OCI-LY7 (cell line): ENCODE measurements around the gene ACACA. TPM values are rescaled to one million over a fixed set of nuclear protein-coding genes. Genes with fewer than 3 reads are reported as not detected.

ENCODE experiments used
- BruUV-seq: library from RNA; stranded (reverse); fragments of 400-500 nt; replicated peaks from 2 replicates; lab custom pipeline; 2021; lab: Mats Ljungman, UMichigan
- CTCF ChIA-PET: fragments of 300-600 bp; sonication (Branson Sonifier 250); formaldehyde crosslinking; loops from one replicate; lab custom pipeline; 2022; ENCODE audit warnings: antibody characterized with exemption; ENCODE audit not compliant: unreplicated experiment; lab: Charles Lee
- POLR2A ChIA-PET: fragments of 300-600 bp; sonication (Branson Sonifier 250); formaldehyde crosslinking; loops from one replicate; lab custom pipeline; 2022; ENCODE audit warnings: antibody characterized with exemption; lab: Charles Lee
- DNase-seq: peaks from one replicate; pipeline ENCODE4 v3.0.0-alpha.2; 2015; ENCODE audit warnings: low spot score
- H2AFZ ChIP-seq: fragments of 200-600 bp; sonication (generic), shearing (Covaris generic); 2 replicates; pipeline ENCODE4 v1.6.1; 2014; ENCODE audit warnings: mild to moderate bottlenecking, antibody characterized with exemption, low read length, moderate library complexity
- H3K27ac ChIP-seq: fragments of 200-600 bp; sonication (generic); 2 replicates; pipeline ENCODE4 v1.5.1; 2014; ENCODE audit warnings: mixed run types, low read depth, mild to moderate bottlenecking, moderate library complexity, low read length, inconsistent platforms; ENCODE audit not compliant: poor library complexity, severe bottlenecking
- H3K36me3 ChIP-seq: fragments of 200-600 bp; sonication (generic); 2 replicates; pipeline ENCODE4 v1.6.1; 2014; ENCODE audit warnings: mild to moderate bottlenecking, antibody characterized with exemption, low read length, moderate library complexity, mixed read lengths; ENCODE audit not compliant: insufficient read depth
- H3K4me1 ChIP-seq: fragments of 200-600 bp; sonication (generic); 2 replicates; pipeline ENCODE4 v1.5.1; 2014; ENCODE audit warnings: mild to moderate bottlenecking, low read length; ENCODE audit not compliant: insufficient read depth, poor library complexity, severe bottlenecking
- H3K4me2 ChIP-seq: fragments of 200-600 bp; sonication (generic); 2 replicates; pipeline ENCODE4 v1.6.1; 2014; ENCODE audit warnings: mild to moderate bottlenecking, low read length
- H3K4me3 ChIP-seq: fragments of 200-600 bp; sonication (generic); 2 replicates; pipeline ENCODE4 v1.5.1; 2014; ENCODE audit warnings: mild to moderate bottlenecking, low read depth, low read length; ENCODE audit not compliant: poor library complexity, severe bottlenecking
- H3K79me2 ChIP-seq: fragments of 200-600 bp; sonication (generic); 2 replicates; pipeline ENCODE4 v1.6.1; 2016; ENCODE audit warnings: low read depth, mild to moderate bottlenecking, low read length, moderate library complexity, mixed read lengths; ENCODE audit not compliant: insufficient read depth
- H3K9me2 ChIP-seq: fragments of 200-600 bp; sonication (generic); 2 replicates; pipeline ENCODE4 v1.6.1; 2016; ENCODE audit warnings: mild to moderate bottlenecking, low read length, mixed read lengths; ENCODE audit not compliant: insufficient read depth
- H3K9me3 ChIP-seq: fragments of 200-600 bp; sonication (generic); 2 replicates; pipeline ENCODE4 v1.6.1; 2014; ENCODE audit warnings: mild to moderate bottlenecking, mixed run types, low read length, mixed read lengths
- H4K20me1 ChIP-seq: fragments of 200-600 bp; sonication (generic); 2 replicates; pipeline ENCODE4 v1.6.1; 2014; ENCODE audit warnings: mild to moderate bottlenecking, antibody characterized with exemption, low read length, moderate library complexity, mixed read lengths; ENCODE audit not compliant: insufficient read depth
- EZH2phosphoT487 ChIP-seq: fragments of 200-600 bp; sonication (generic); IDR thresholded peaks from 2 replicates; pipeline ENCODE4 v1.6.1; 2018; ENCODE audit warnings: low read depth, borderline replicate concordance, mild to moderate bottlenecking, mixed run types, antibody characterized with exemption, low read length, moderate library complexity, mixed read lengths
- intact Hi-C: fragments of 100-400 bp; cut with micrococcal nuclease; formaldehyde crosslinking; loops from one replicate; pipeline ENCODE4 v1.10.0; 2022; ENCODE audit not compliant: unreplicated experiment
- total RNA-seq, 2 experiments: library from RNA; depleted of rRNA in 1 of 2; stranded (reverse); fragments of >200 nt in 1 of 2; shearing (Covaris generic) in 1 of 2; gene quantifications; 2 replicates each; pipeline ENCODE4 v1.2.3, GENCODE V29; 2014 to 2022
- TF ChIP-seq, protein P1 (sequence below): fragments of 200-600 bp; sonication (generic); conservative IDR thresholded peaks from 2 replicates; pipeline ENCODE4 v1.5.1; 2014; ENCODE audit warnings: mild to moderate bottlenecking, antibody characterized with exemption, low read length, moderate library complexity, mixed read lengths

ACACA gene
- total RNA-seq, 2 experiments from 2014 or later: 32.1 to 98.3 TPM

GRCh38 chr17:37064956-37065355, 341.7 kb downstream of the ACACA start:
- H3K36me3 ChIP-seq: no peaks in the 10 kb centered on the region
- no peaks in the 10 kb centered on the region for H3K79me2 ChIP-seq
- CTCF ChIA-PET: no interaction called here
- no peaks in the 10 kb centered on the region for H3K9me2 ChIP-seq
- no peak overlapping the region for H2AFZ ChIP-seq
- no peaks in the 10 kb centered on the region for H3K9me3 ChIP-seq
- BruUV-seq: no TSS peak
- DNase-seq: no peak
- no peaks in the 10 kb centered on the region for H4K20me1 ChIP-seq
- H3K27ac ChIP-seq: no peak overlapping the region
- no peaks in the 10 kb centered on the region for H3K4me1 ChIP-seq
- no peak overlapping the region for H3K4me2 ChIP-seq
- POLR2A ChIA-PET: interaction anchor here (0.5 kb wide), 1 partner anchor 338 kb away, joined by 4 read pairs; no protein-coding TSS in a partner anchor
- intact Hi-C loops: no loop called here
- H3K4me3 ChIP-seq: no peak overlapping the region
- TF ChIP-seq, protein P1, sequence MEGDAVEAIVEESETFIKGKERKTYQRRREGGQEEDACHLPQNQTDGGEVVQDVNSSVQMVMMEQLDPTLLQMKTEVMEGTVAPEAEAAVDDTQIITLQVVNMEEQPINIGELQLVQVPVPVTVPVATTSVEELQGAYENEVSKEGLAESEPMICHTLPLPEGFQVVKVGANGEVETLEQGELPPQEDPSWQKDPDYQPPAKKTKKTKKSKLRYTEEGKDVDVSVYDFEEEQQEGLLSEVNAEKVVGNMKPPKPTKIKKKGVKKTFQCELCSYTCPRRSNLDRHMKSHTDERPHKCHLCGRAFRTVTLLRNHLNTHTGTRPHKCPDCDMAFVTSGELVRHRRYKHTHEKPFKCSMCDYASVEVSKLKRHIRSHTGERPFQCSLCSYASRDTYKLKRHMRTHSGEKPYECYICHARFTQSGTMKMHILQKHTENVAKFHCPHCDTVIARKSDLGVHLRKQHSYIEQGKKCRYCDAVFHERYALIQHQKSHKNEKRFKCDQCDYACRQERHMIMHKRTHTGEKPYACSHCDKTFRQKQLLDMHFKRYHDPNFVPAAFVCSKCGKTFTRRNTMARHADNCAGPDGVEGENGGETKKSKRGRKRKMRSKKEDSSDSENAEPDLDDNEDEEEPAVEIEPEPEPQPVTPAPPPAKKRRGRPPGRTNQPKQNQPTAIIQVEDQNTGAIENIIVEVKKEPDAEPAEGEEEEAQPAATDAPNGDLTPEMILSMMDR: no peak
- no peak for TF ChIP-seq EZH2phosphoT487

- TF ChIP-seq, protein P1: no peak
- TF ChIP-seq EZH2phosphoT487: no peak
- no TSS peak for BruUV-seq
- H2AFZ ChIP-seq: no peak overlapping the region
- ChIA-PET CTCF (no interaction called here), POLR2A (no interaction called here)
- intact Hi-C loops: no loop called here
- no peaks in the 10 kb centered on the region for H3K9me3 ChIP-seq
- no peaks in the 10 kb centered on the region for H4K20me1 ChIP-seq
- no peak for DNase-seq
- no peak overlapping the region for H3K4me2 ChIP-seq
- H3K4me3 ChIP-seq: no peak overlapping the region
- H3K27ac ChIP-seq: no peak overlapping the region
- no peaks in the 10 kb centered on the region for H3K36me3 ChIP-seq
- no peaks in the 10 kb centered on the region for H3K9me2 ChIP-seq
- H3K79me2 ChIP-seq: no peaks in the 10 kb centered on the region
- no peaks in the 10 kb centered on the region for H3K4me1 ChIP-seq
Measured at GRCh38 chr17:37064206-37064605, 342.4 kb downstream of the ACACA start.

- POLR2A ChIA-PET: interaction anchor here (0.8 kb wide), 1 partner anchor 137 kb away, joined by 3 read pairs; no protein-coding TSS in a partner anchor
- no peaks in the 10 kb centered on the region for H3K9me3 ChIP-seq
- peaks cover 6% of the 10 kb centered on the region for H3K36me3 ChIP-seq
- no peak overlapping the region for H3K27ac ChIP-seq
- no peaks in the 10 kb centered on the region for H4K20me1 ChIP-seq
- BruUV-seq: no TSS peak
- CTCF ChIA-PET: no interaction called here
- H3K4me1 ChIP-seq: no peaks in the 10 kb centered on the region
- TF ChIP-seq, protein P1: no peak
- TF ChIP-seq EZH2phosphoT487: no peak
- no peaks in the 10 kb centered on the region for H3K9me2 ChIP-seq
- no peaks in the 10 kb centered on the region for H3K79me2 ChIP-seq
- H2AFZ ChIP-seq: no peak overlapping the region
- no peak overlapping the region for H3K4me2 ChIP-seq
- H3K4me3 ChIP-seq: no peak overlapping the region
- intact Hi-C loops: no loop called here
- no peak for DNase-seq
Measured at GRCh38 chr17:37062021-37062420, 344.6 kb downstream of the ACACA start.
